ENCODE data around the gene PRMT5.

Gene PRMT5

GRCh38 chr14:22898302-22899090, 30.7 kb downstream of the PRMT5 start:
- no peak for DNase-seq
- no peaks in the 10 kb centered on the region for H3K27me3 Mint-ChIP-seq
- H3K9me3 Mint-ChIP-seq: no peaks in the 10 kb centered on the region
- CTCF ChIA-PET: interaction anchor here (1.2 to 6.9 kb wide), 7 partner anchors 11 to 328 kb away, joined by 5 to 55 read pairs (median 16); partner anchors contain the start of genes LRP10 and REM2
- H3K27ac Mint-ChIP-seq: no peak overlapping the region
- peaks cover 27% of the 10 kb centered on the region for H3K36me3 Mint-ChIP-seq
- no peak overlapping the region for H3K4me3 Mint-ChIP-seq
- H3K4me1 Mint-ChIP-seq: peaks cover 19% of the 10 kb centered on the region

- peaks cover 19% of the 10 kb centered on the region for H3K4me1 Mint-ChIP-seq
- H3K4me3 Mint-ChIP-seq: no peak overlapping the region
- H3K27ac Mint-ChIP-seq: no peak overlapping the region
- no peaks in the 10 kb centered on the region for H3K9me3 Mint-ChIP-seq
- CTCF ChIA-PET: interaction anchor here (1.0 to 6.9 kb wide), 5 partner anchors 11 to 327 kb away, joined by 3 to 51 read pairs (median 5); partner anchors contain the start of gene LRP10
- no peak for DNase-seq
- H3K36me3 Mint-ChIP-seq: peaks cover 25% of the 10 kb centered on the region
- no peaks in the 10 kb centered on the region for H3K27me3 Mint-ChIP-seq
Observed at GRCh38 chr14:22897357-22897756, 31.8 kb downstream of the PRMT5 start.

- DNase-seq: no peak
Observed at GRCh38 chr14:22896760-22897159, 32.4 kb downstream of the PRMT5 start.

GRCh38 chr14:22896356-22896755, 32.8 kb downstream of the PRMT5 start:
- no peaks in the 10 kb centered on the region for H3K27me3 Mint-ChIP-seq
- DNase-seq: no peak
- H3K4me3 Mint-ChIP-seq: no peak overlapping the region
- no peaks in the 10 kb centered on the region for H3K9me3 Mint-ChIP-seq
- peaks cover 17% of the 10 kb centered on the region for H3K36me3 Mint-ChIP-seq
- CTCF ChIA-PET: interaction anchor here (0.6 to 2.7 kb wide), 7 partner anchors 10 to 326 kb away, joined by 3 to 20 read pairs (median 3); partner anchors contain the start of gene LRP10
- no peak overlapping the region for H3K27ac Mint-ChIP-seq
- H3K4me1 Mint-ChIP-seq: peaks cover 13% of the 10 kb centered on the region

More at GRCh38 chr14:22896760-22897159, 32.4 kb downstream of the PRMT5 start:
- CTCF ChIA-PET: interaction anchor here (0.6 to 2.7 kb wide), 7 partner anchors 10 to 326 kb away, joined by 3 to 20 read pairs (median 3); partner anchors contain the start of gene LRP10
- Mint-ChIP-seq H3K27ac (no peak overlapping the region), H3K4me3 (no peak overlapping the region), H3K4me1 (peaks cover 16% of the 10 kb centered on the region), H3K27me3 (no peaks in the 10 kb centered on the region), H3K36me3 (peaks cover 21% of the 10 kb centered on the region), H3K9me3 (no peaks in the 10 kb centered on the region)

- Mint-ChIP-seq H3K9me3 (no peaks in the 10 kb centered on the region), H3K27ac (no peak overlapping the region), H3K4me3 (no peak overlapping the region), H3K36me3 (peaks cover 9% of the 10 kb centered on the region), H3K4me1 (peaks cover 6% of the 10 kb centered on the region), H3K27me3 (no peaks in the 10 kb centered on the region)
- CTCF ChIA-PET: interaction anchor here (0.7 to 2.7 kb wide), 4 partner anchors 9 to 76 kb away, joined by 3 to 20 read pairs (median 6); partner anchors contain the start of gene LRP10
- DNase-seq: no peak
Observed at GRCh38 chr14:22895402-22895801, 33.8 kb downstream of the PRMT5 start.

- H3K27me3 Mint-ChIP-seq: no peaks in the 10 kb centered on the region
- DNase-seq: no peak
- H3K4me1 Mint-ChIP-seq: peaks cover 18% of the 10 kb centered on the region
- no peak overlapping the region for H3K4me3 Mint-ChIP-seq
- H3K9me3 Mint-ChIP-seq: no peaks in the 10 kb centered on the region
- peaks cover 10% of the 10 kb centered on the region for H3K36me3 Mint-ChIP-seq
- H3K27ac Mint-ChIP-seq: no peak overlapping the region
- CTCF ChIA-PET: interaction anchor here (0.8 to 1.3 kb wide), 3 partner anchors 21 to 71 kb away, joined by 3 to 5 read pairs (median 3); no protein-coding TSS in a partner anchor
Observed at GRCh38 chr14:22893706-22894105, 35.5 kb downstream of the PRMT5 start.

GRCh38 chr14:22892488-22892887, 36.7 kb downstream of the PRMT5 start:
- Mint-ChIP-seq H3K27me3 (no peaks in the 10 kb centered on the region), H3K4me3 (no peak overlapping the region), H3K4me1 (peaks cover 27% of the 10 kb centered on the region), H3K27ac (peak overlapping the region; percentile 69), H3K36me3 (peaks cover 5% of the 10 kb centered on the region), H3K9me3 (no peaks in the 10 kb centered on the region)
- no peak for DNase-seq
- CTCF ChIA-PET: no interaction called here

GRCh38 chr14:22890416-22890815, 38.8 kb downstream of the PRMT5 start:
- Mint-ChIP-seq H3K36me3 (peaks cover 7% of the 10 kb centered on the region), H3K4me3 (no peak overlapping the region), H3K9me3 (no peaks in the 10 kb centered on the region), H3K27me3 (peaks cover 11% of the 10 kb centered on the region), H3K4me1 (peaks cover 42% of the 10 kb centered on the region), H3K27ac (no peak overlapping the region)
- no peak for DNase-seq
- CTCF ChIA-PET: interaction anchor here (1.0 to 11.8 kb wide), 5 partner anchors 10 to 40 kb away, joined by 3 to 115 read pairs (median 5); partner anchors contain the start of gene LRP10

GRCh38 chr14:22888662-22889061, 40.5 kb downstream of the PRMT5 start:
- peaks cover 7% of the 10 kb centered on the region for H3K36me3 Mint-ChIP-seq
- peaks cover 50% of the 10 kb centered on the region for H3K4me1 Mint-ChIP-seq
- peak overlapping the region; percentile 95 for H3K27ac Mint-ChIP-seq
- H3K9me3 Mint-ChIP-seq: no peaks in the 10 kb centered on the region
- peaks cover 28% of the 10 kb centered on the region for H3K27me3 Mint-ChIP-seq
- CTCF ChIA-PET: interaction anchor here (0.5 to 11.8 kb wide), 6 partner anchors 10 to 318 kb away, joined by 3 to 115 read pairs (median 5); partner anchors contain the start of gene LRP10
- DNase-seq: peak; percentile 38
- H3K4me3 Mint-ChIP-seq: peak overlapping the region; percentile 87

GRCh38 chr14:22887990-22888378, 41.2 kb downstream of the PRMT5 start:
- Mint-ChIP-seq H3K27ac (peak overlapping the region; percentile 95), H3K4me3 (peak overlapping the region; percentile 87), H3K9me3 (no peaks in the 10 kb centered on the region), H3K27me3 (peaks cover 35% of the 10 kb centered on the region), H3K4me1 (peaks cover 51% of the 10 kb centered on the region), H3K36me3 (peaks cover 7% of the 10 kb centered on the region)
- peak; percentile 42 for DNase-seq
- CTCF ChIA-PET: interaction anchor here (0.5 to 11.8 kb wide), 6 partner anchors 9 to 1062 kb away, joined by 3 to 115 read pairs (median 5); partner anchors contain the start of gene LRP10

GRCh38 chr14:22887260-22887989, 41.8 kb downstream of the PRMT5 start:
- H3K27me3 Mint-ChIP-seq: peaks cover 41% of the 10 kb centered on the region
- peaks cover 7% of the 10 kb centered on the region for H3K36me3 Mint-ChIP-seq
- peaks cover 53% of the 10 kb centered on the region for H3K4me1 Mint-ChIP-seq
- H3K9me3 Mint-ChIP-seq: no peaks in the 10 kb centered on the region
- DNase-seq: peak; percentile 72
- CTCF ChIA-PET: interaction anchor here (1.1 to 11.8 kb wide), 4 partner anchors 9 to 96 kb away, joined by 3 to 115 read pairs (median 10); partner anchors contain the start of gene LRP10
- peak overlapping the region; percentile 95 for H3K27ac Mint-ChIP-seq
- H3K4me3 Mint-ChIP-seq: peak overlapping the region; percentile 87

- CTCF ChIA-PET: interaction anchor here (0.9 to 11.8 kb wide), 4 partner anchors 9 to 13 kb away, joined by 3 to 115 read pairs (median 12); partner anchors contain the start of gene LRP10
- DNase-seq: peak; percentile 86
- peaks cover 5% of the 10 kb centered on the region for H3K36me3 Mint-ChIP-seq
- H3K4me3 Mint-ChIP-seq: peak overlapping the region; percentile 87
- peaks cover 47% of the 10 kb centered on the region for H3K27me3 Mint-ChIP-seq
- peak overlapping the region; percentile 95 for H3K27ac Mint-ChIP-seq
- H3K4me1 Mint-ChIP-seq: peaks cover 53% of the 10 kb centered on the region
- no peaks in the 10 kb centered on the region for H3K9me3 Mint-ChIP-seq
Observed at GRCh38 chr14:22886500-22887259, 42.5 kb downstream of the PRMT5 start.

- Mint-ChIP-seq H3K36me3 (peaks cover 5% of the 10 kb centered on the region), H3K27me3 (peaks cover 47% of the 10 kb centered on the region), H3K4me1 (peaks cover 53% of the 10 kb centered on the region), H3K4me3 (peak overlapping the region; percentile 87), H3K27ac (peak overlapping the region; percentile 26), H3K9me3 (no peaks in the 10 kb centered on the region)
- DNase-seq: no peak
- CTCF ChIA-PET: interaction anchor here (0.9 to 11.8 kb wide), 7 partner anchors 10 to 121 kb away, joined by 3 to 115 read pairs (median 6); partner anchors contain the start of gene LRP10
Observed at GRCh38 chr14:22885975-22886374, 43.2 kb downstream of the PRMT5 start.

Data from activated naive CD4-positive, alpha-beta T cell treated with anti-CD3 and anti-CD28 coated beads, Interleukin-2, amount 10 ng/mL, durations not matched to agents 7 days and 5 days (primary cell).